Measurements from ENCODE around the gene NPC1.
"Not testable (repeated sequence)": the region's sequence is repeated elsewhere in the genome, so short reads cannot be mapped to it uniquely, and the experiment has no call there.

Gene NPC1

DNA sequence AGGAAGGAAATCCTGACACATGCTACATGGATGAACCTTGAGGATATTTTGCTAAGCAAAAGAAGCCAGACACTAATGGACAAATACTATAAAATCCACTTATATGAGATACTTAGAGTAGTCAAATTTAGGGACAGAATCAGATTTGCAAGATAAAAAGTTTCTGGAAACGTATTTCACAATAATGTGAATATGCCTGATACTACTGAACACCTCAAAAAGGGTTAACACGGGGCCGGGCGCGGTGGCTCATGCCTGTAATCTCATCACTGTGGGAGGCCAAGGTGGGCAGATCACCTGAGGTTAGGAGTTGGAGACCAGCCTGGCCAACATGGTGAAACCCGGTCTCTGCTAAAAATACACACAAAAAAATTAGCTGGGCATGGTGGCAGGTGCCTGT, 84.7 kb downstream of the NPC1 start:
- no peak for DNase-seq
- intact Hi-C loops (cut with DNase I): loop anchor here (2.0 to 10.0 kb wide), 4 partner anchors 85 to 413 kb away; partner anchors contain the start of genes CABLES1 and NPC1

DNA sequence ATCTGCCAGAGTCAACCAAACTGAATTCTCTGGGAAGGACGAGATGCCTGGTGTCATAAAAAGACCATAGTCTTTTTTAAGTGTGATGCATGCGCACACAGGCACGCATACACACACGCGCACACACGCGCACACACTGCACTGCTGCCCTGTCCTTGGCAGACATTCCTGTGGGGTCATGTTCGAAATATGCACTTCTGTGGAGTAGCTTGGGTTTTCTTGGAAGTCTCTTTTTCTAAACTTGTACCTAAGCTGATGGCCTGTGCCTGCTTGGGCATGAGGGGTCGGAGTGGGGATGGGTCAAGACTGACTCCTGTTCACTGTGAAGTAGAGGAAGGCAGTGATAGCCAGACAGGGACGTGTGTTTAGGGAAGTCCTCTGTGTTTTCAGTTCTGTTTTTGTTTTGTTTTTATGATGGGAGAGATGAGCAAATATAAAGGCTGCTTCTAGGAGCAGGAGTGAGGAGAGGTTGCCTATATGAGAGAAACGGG, 87.0 kb downstream of the NPC1 start:
- intact Hi-C loops (cut with DNase I): no loop called here
- DNase-seq: peak in 1 of 10 donors; percentile 79

DNA sequence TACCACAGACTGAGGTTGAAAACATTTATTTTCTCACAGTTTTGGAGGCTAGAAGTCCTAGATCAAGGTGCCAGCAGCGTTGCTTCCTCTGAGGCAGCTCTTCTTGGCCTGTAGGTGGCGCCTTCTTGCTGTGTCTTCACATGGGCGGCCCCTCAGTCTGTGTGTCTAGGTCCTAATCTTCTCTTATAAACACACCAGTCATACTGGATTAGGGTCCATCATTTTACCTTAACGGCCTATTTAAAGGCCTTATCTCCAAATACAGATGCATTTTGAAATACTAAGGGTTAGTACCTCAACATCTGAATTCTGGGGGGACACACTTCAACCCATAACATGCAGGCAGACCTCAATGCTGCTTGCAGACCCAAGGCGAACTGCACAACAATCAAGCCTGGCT, 87.4 kb downstream of the NPC1 start:
- intact Hi-C loops (cut with DNase I): no loop called here
- DNase-seq: peak; percentile 32 to 95 (median 68)

DNA sequence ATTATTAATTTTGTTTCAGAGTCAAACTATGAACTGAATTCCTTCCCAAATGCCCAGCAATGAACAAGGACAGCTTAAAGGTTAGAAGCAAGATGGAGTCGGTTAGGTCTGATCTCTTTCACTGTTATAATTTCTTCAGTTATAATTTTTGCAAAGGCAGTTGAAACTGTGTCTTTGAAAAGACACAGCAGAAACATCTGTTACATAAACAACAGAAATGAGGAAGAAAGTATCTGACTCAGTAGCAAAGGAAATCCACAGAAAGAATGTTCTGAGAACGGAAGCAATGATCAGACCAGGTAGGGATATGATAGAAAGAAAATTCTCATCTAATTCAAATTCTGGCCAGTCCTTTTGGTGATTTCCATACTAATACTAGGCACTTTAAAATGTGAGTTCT, 88.2 kb downstream of the NPC1 start:
- intact Hi-C loops (cut with DNase I): no loop called here

DNA sequence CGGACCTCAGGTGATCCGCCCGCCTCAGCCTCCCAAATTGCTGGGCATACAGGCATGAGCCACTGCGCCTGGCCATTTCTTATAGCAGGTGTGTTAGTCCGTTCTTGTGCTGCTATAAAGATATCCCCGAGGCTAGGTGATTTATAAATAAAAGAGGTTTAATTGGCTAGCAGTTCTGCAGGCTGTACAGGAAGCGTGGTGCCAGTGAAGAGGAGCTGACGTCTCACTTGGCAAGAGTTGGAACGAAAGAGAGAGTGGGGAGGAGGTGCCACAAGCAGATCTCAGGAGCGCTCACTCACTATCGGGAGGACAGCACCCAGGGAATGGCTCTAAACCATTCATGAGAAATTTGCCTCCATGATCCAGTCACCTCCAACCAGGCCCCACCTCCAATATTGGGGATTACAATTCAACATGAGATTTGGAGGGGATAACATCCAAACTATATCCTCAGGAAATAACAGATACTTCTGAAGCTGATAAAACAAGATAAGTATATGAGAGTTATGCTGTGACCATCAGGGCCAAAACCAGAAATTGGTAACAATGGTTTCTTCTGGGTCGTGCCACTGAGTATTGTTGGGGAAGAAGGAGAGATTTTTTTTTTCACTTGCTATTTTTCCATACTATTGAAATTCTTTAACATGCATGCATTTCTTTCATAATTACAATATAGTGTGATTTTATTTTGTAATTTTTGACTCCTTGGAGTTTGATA, 90.4 kb downstream of the NPC1 start:
- peak in 1 of 10 donors; percentile 83 for DNase-seq
- intact Hi-C loops (cut with DNase I): no loop called here

More for the DNA sequence above, 88.2 kb downstream of the NPC1 start:
- DNase-seq: no peak

DNA sequence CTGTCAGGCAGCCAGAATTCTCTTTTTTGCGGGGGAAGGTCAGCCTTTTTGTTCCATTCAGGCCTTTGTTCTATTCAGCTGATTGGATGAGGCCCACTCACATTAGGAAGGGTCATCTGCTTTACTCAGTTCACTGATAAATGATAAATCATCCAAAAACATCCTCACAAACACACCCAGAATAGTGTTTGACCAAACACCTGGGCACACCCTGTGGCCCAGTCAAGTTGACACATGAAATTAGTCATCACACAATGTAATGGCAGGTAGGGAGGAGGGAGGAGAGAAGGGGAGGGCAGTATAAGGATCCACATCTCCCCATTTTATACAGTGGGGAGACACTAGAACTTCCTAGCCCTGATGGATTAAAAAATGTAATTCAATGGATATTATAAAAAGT, 91.3 kb downstream of the NPC1 start:
- DNase-seq: no peak
- intact Hi-C loops (cut with DNase I): no loop called here

DNA sequence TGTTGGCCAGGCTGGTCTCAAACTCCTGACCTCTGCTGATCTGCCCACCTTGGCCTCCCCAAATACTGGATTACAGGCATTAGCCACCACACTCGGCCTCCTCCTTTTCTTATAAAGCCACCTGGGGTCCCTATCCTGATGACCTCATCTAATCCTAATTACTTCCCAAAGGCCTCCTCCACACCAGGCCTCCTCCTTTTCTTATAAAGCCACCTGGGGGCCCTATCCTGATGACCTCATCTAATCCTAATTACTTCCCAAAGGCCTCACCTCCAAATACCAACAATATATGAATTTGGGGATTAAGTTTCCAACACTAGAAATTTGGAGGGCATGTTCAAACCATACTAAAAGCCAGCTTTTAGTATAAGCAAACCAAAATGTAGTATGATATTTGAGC, 92.7 kb downstream of the NPC1 start:
- intact Hi-C loops (cut with DNase I): no loop called here
- DNase-seq: no peak

DNA sequence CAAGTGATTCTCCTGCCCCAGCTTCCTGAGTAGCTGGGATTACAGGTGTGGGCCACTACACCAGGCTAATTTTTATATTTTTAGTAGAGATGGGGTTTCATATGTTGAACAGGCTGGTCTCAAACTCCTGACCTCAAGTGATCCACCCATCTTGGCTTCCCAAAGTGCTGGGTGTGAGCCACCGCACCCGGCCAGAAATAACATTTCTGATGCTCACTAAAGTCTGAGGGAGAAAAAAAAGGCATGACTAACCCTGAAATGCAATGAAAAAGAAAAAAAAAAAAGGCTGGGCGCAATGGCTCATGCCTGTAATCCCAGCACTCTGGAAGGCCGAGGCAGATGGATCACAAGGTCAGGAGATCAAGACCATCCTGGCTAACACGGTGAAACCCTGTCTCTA, 96.7 kb downstream of the NPC1 start:
- intact Hi-C loops (cut with DNase I): not testable (repeated sequence)

DNA sequence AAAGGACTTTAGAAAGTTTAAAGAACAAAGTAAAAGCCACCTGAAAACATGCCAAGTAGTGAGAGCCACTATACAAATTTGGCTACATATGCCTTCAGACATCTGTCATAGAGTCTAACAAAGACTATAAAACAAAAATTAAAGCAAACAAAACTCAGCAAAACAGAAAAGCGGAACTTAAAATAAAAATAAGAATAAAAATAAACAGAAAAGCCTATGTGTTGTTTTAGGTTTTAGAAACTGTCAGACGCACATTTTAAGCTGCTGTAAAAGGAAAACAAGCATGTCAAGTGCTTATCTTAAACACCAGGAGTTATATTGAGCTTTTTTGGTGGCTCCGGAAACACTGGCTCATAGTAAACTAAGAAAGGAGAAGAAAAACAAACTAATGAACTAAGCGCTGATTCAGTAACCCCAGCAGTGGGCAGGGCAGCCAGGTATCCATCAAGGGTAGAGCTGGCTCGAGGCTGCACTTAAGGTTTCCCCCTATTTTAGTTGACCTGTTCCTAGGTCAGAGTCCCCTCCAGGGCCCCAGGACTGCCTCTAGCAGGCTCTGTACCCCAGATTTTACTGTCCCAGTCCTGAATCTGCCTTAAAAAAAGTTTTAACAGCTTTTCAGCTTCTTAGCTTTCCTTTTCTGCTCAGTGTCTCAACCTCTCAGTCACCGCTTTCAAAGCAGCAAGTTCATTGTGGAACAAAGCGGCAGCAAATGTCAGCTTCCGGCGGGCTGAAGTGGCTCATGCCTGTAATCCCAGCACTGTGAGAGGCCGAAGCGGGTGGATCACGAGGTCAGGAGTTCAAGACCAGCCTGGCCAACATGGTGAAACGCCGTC, 98.4 kb downstream of the NPC1 start:
- intact Hi-C loops (cut with DNase I): no loop called here
- no peak for DNase-seq

More for the DNA sequence above, 96.7 kb downstream of the NPC1 start:
- DNase-seq: not testable (repeated sequence)

DNA sequence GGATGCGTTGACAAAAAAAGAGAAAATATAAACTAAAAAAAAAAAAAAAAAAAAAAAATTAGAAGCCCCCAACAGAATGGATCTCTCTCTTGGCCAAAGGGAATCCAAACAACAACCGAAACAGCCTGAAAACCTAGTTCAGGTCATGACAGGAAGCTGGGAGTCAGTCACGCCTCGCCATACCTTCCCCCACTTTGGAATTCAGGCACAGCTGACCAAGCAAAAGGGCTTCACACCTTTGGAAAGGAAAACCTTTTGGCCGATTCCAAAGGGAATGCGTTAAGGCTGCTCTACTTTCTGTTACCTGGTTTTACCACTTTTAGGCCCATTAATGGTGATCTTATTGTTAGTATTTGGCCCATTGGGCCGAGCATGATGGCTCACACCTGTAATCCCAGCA, 100.9 kb downstream of the NPC1 start:
- no peak for DNase-seq

DNA sequence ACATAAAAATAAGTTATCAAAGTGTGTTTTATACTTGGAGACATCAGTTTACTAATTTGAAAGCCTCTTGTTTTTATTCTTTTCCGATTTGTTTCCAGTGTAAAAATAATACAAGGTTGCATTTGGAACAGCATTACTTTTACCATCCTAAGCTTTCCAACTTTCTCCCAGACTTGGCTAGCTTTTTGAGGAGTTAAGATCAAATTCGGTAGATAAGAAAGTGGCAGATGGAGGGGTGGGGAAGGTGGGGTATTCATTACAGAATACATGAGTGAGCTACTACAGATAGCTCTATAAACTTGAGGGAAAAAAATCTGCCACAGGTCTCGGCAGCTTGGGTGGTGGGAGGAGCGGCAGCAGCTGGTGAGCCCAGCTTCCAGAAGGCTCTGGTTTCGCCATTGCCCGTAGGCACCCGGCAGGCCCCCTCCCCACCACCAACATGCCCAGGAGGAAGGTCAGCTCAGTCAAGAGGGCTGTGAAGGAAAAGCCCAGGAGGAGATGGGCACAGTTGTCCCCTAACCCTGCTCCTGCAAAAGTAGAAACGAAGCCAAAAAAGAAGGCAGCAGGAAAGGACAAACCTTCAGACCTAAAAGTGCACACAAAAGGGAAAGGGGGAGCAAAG, 101.6 kb downstream of the NPC1 start:
- no peak for DNase-seq
- intact Hi-C loops (cut with DNase I): no loop called here

More for the DNA sequence above, 100.9 kb downstream of the NPC1 start:
- intact Hi-C loops (cut with DNase I): no loop called here

All from posterior cingulate gyrus (tissue), 11 donors.